T-helper 17 cell (primary cell): ENCODE data around the gene ENPEP. TPM values are rescaled to one million over a fixed set of nuclear protein-coding genes. Genes with fewer than 3 reads are reported as not detected.

Source experiments
- ATAC-seq: fragments of 150-1000 bp; cut with Tn5 transposase; 2 replicates; pipeline ENCODE4 v1.10.0; 2021; ENCODE audit warnings: mild to moderate bottlenecking, moderate library complexity
- DNase-seq, 3 donors: peaks; one replicate each; pipeline versions ENCODE4 v3.0.0 to v3.0.0-alpha.2; 2020 to 2021
- H3K9me3 ChIP-seq: one replicate; pipeline ENCODE4 v1.7.0; 2013; ENCODE audit warnings: low read length, mild to moderate bottlenecking; ENCODE audit not compliant: control insufficient read depth, poor library complexity, severe bottlenecking
- H3K27ac Mint-ChIP-seq: one replicate; pipeline ENCODE4 v1.8.0; 2022; ENCODE audit warnings: mild to moderate bottlenecking, moderate library complexity, mixed read lengths
- H3K27me3 Mint-ChIP-seq: one replicate; pipeline ENCODE4 v1.8.0; 2022; ENCODE audit warnings: mixed read lengths
- H3K36me3 Mint-ChIP-seq: one replicate; pipeline ENCODE4 v1.8.0; 2022; ENCODE audit warnings: low read depth, mixed read lengths
- H3K4me1 Mint-ChIP-seq: one replicate; pipeline ENCODE4 v1.8.0; 2022; ENCODE audit warnings: mild to moderate bottlenecking, mixed read lengths
- H3K4me3 Mint-ChIP-seq: one replicate; pipeline ENCODE4 v1.8.0; 2022; ENCODE audit warnings: mild to moderate bottlenecking, moderate library complexity, mixed read lengths
- total RNA-seq, 4 donors: library from RNA in 2 of 4; stranded (reverse) in 2 of 4; gene quantifications; one replicate each; pipeline ENCODE4 v1.2.3 and lab custom pipeline; 2022 to 2026

The ENPEP gene
- total RNA-seq, 2 donors from 2014 or later: not detected

- Mint-ChIP-seq H3K4me3 (peak overlapping the region; percentile 45), H3K4me1 (peaks cover 9% of the 10 kb centered on the region), H3K27me3 (peaks cover 8% of the 10 kb centered on the region), H3K36me3 (no peaks in the 10 kb centered on the region), H3K27ac (no peak overlapping the region)
- DNase-seq (no peak), ATAC-seq (peak; percentile 38)
- no peaks in the 10 kb centered on the region for H3K9me3 ChIP-seq
These were observed 39.0 kb downstream of the ENPEP start for GRCh38 chr4:110514889-110515479.

DNA sequence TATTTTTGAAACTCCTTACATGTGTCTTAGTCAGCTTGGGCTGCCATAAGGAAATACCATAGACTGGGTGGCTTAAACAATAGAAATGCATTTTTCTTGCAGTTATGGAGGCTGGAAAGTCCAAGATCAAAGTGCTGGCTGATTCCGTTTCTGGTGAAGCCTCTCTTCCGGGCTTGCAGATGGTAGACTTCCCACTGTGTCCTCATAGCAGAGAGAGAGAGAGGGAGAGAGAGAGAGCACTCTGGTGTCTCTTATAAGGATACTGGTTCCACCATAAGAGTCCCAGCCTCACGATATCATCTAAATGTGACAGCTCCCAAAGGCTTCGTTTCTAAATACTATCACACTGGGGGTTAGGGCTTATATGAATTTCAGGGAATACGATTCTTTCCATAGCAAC lies 39.7 kb downstream of the ENPEP start:
- no peaks in the 10 kb centered on the region for H3K9me3 ChIP-seq
- peak overlapping the region; percentile 97 for H3K4me3 Mint-ChIP-seq
- no peaks in the 10 kb centered on the region for H3K36me3 Mint-ChIP-seq
- peaks cover 15% of the 10 kb centered on the region for H3K27me3 Mint-ChIP-seq
- peaks cover 9% of the 10 kb centered on the region for H3K4me1 Mint-ChIP-seq
- peak overlapping the region; percentile 74 for H3K27ac Mint-ChIP-seq
- ATAC-seq: peak; percentile 19
- DNase-seq: no peak

DNA sequence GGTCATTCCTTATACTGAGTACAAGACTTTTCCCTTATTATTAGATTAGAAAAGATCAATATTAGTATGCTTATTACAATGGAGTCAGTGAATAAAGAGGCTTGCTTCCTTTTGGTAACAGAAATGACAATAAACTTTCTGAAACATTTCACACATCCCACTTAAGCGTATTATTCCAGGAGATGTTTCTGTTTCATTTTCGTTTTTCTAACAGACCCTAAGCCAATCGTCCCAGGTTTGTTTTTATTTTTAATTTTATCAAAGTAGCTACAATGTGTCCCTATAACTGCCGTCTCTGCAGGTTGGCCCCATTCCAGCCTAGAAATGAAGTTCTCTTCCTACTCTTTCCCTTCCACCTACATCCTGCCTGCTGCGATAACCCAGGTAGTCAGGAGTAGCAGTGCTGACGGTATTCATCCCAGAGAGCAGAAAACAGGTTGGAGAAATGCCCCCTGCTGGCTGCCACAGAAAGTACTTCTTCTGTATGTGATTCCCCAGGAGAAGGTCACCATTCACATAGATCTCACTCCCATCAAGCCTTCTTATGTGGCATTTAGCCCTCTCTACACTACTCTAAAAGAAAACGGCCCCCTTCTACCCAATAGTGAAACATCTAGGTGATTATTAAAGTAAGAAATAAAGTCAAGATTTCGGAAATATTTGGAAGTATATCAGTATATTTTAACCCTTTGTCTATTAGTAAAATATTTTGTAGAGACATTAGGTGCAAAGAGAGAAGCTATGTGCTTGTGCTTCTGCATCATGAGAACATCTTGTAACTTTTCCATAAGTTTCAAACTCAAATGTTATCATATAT lies 40.4 kb downstream of the ENPEP start:
- ATAC-seq (peak; percentile 94), DNase-seq (peak; percentile 34 to 60 (median 50))
- no peaks in the 10 kb centered on the region for H3K36me3 Mint-ChIP-seq
- peaks cover 17% of the 10 kb centered on the region for H3K27me3 Mint-ChIP-seq
- peak overlapping the region; percentile 74 for H3K27ac Mint-ChIP-seq
- peaks cover 9% of the 10 kb centered on the region for H3K4me1 Mint-ChIP-seq
- H3K4me3 Mint-ChIP-seq: peak overlapping the region; percentile 97
- H3K9me3 ChIP-seq: no peaks in the 10 kb centered on the region

GRCh38 chr4:110518889-110519490 lies 43.0 kb downstream of the ENPEP start:
- peaks cover 9% of the 10 kb centered on the region for H3K4me1 Mint-ChIP-seq
- no peaks in the 10 kb centered on the region for H3K9me3 ChIP-seq
- no peak overlapping the region for H3K4me3 Mint-ChIP-seq
- ATAC-seq (no peak), DNase-seq (no peak)
- no peak overlapping the region for H3K27ac Mint-ChIP-seq
- H3K27me3 Mint-ChIP-seq: peaks cover 31% of the 10 kb centered on the region
- H3K36me3 Mint-ChIP-seq: no peaks in the 10 kb centered on the region

DNA sequence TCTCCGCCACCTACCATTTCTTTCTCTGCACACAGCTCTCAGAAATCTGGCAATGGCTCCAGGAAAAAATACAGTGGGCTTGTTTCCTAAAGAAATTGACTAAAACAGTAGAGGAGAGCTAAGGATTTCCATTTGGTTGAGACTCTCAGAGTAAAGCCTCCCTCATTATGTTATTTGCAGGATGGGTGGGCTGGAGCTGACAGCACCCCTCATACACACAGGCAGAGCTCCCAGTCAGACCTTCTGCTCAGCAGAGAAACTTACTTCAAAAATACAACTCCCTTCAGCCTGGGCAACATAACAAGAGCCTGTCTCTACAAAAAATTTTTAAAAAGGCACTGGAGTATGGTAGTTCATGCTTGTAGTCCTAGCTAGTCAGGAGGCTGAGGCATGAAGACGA lies 44.9 kb downstream of the ENPEP start:
- no peak overlapping the region for H3K27ac Mint-ChIP-seq
- H3K9me3 ChIP-seq: no peaks in the 10 kb centered on the region
- H3K27me3 Mint-ChIP-seq: peaks cover 31% of the 10 kb centered on the region
- peaks cover 4% of the 10 kb centered on the region for H3K4me1 Mint-ChIP-seq
- no peak overlapping the region for H3K4me3 Mint-ChIP-seq
- no peaks in the 10 kb centered on the region for H3K36me3 Mint-ChIP-seq
- ATAC-seq: no peak
- no peak for DNase-seq

DNA sequence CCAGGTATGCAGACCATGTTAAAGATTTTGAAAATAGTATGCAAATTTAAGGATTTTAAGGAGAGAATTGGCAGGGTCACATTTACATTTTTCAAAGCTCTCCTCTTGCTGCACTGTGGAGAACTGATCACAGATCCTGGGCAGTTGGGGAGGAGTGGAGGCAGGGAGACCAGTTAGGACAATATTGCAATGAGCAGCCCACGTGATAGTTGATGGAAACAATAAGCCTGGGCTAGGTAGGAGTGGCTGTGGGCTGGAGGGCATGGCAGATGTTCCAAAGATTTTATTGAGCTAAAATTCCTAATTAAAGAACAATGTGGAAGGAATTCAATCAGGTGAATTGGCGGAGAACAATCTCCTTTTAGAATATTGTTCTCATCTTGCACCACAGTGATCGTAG lies 50.6 kb downstream of the ENPEP start:
- DNase-seq (no peak), ATAC-seq (no peak)
- Mint-ChIP-seq H3K27ac (no peak overlapping the region), H3K36me3 (no peaks in the 10 kb centered on the region), H3K4me1 (peaks cover 9% of the 10 kb centered on the region), H3K27me3 (peaks cover 21% of the 10 kb centered on the region), H3K4me3 (no peak overlapping the region)
- H3K9me3 ChIP-seq: no peaks in the 10 kb centered on the region

DNA sequence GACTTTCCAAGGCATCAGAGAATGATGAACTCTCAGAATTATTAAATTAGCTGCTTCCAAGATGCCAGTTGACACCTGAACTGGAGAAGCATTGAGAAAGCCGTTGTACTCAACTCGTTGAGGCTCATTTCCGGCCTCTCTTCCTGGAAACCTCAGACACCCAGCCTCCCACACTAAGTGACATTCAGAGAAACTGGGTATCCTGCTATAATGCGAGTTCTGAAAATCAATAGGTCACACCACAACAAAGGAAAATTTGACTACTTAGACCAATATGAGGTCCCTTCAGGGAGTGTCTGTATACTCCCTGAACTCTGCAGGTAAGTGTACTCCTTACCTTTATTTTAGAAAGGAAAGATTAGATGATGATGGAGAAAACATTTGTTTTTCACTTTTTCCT lies 51.2 kb downstream of the ENPEP start:
- peak; percentile 33 for ATAC-seq
- peak overlapping the region; percentile 21 for H3K4me3 Mint-ChIP-seq
- peaks cover 9% of the 10 kb centered on the region for H3K4me1 Mint-ChIP-seq
- peaks cover 18% of the 10 kb centered on the region for H3K27me3 Mint-ChIP-seq
- no peaks in the 10 kb centered on the region for H3K9me3 ChIP-seq
- peaks cover under 1% of the 10 kb centered on the region for H3K36me3 Mint-ChIP-seq
- no peak for DNase-seq
- no peak overlapping the region for H3K27ac Mint-ChIP-seq

DNA sequence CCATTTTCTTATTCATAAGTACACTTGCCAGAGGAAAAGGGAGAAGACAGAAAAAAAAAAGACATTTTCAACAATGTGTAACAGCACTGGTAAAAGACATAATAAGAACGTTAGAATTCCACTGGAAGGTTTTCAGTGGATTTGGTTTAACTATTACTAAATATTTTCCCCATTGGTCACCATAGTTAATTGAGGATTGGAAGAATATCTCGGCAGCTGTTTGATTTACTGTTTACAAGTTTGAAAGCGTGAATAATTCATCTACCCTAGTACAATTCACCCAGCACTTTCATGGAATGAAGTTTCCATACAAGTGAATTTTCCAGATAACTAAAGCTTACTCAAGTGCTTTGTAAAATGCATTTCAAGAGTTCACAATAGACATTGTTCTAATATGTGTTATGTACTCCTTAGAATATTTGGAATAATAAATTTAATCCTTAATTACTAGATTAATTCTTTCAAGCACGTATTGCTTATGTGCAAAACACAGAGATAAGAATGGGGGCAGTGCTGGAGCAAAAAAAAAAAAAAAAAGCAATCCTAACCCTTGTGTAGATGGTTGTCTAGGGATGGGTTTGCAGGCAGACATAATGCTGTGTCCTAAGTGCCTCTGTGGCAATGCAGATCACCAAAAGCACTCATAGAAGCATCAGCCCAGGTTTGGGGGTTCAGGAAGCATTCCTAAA lies 57.1 kb downstream of the ENPEP start:
- Mint-ChIP-seq H3K27ac (no peak overlapping the region), H3K27me3 (peaks cover 14% of the 10 kb centered on the region), H3K4me1 (no peaks in the 10 kb centered on the region), H3K4me3 (no peak overlapping the region), H3K36me3 (peaks cover 2% of the 10 kb centered on the region)
- H3K9me3 ChIP-seq: no peaks in the 10 kb centered on the region
- ATAC-seq (no peak), DNase-seq (no peak)

DNA sequence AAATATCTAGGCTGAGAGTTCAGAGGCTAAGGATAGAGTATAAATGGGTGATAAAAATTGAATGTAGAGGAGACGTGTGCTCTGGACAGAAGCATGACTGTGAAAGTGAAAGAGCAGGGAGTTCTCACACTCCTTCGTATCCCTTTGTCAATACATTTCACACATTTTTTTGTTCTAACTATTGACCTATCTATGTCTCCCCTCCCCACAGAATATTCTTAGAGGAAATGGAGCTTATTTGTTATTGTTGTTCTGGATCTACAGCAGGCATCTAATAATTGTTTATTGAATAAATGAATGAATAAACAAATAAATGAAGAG lies 57.6 kb downstream of the ENPEP start:
- Mint-ChIP-seq H3K36me3 (peaks cover 2% of the 10 kb centered on the region), H3K27me3 (peaks cover 14% of the 10 kb centered on the region), H3K27ac (no peak overlapping the region), H3K4me3 (no peak overlapping the region), H3K4me1 (no peaks in the 10 kb centered on the region)
- DNase-seq: no peak
- no peaks in the 10 kb centered on the region for H3K9me3 ChIP-seq
- no peak for ATAC-seq

DNA sequence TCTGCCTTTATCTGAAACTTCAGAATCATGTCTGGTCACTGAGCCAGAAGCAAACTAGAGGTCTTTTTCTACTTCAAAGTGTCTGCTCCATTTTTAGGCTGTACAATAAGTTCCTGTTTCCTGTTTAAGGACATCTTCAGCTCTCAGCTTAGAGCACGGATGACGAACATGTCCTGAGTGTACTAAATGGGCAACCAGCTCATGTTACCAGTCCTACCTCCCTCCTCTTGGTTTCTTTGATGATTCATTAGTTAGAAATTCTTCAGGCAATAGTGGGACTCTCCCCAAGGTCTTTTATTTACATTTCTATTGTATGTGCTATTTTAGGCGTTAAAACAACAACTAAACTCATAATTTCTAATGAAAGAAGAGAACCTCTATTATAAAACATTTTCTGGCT lies 58.0 kb downstream of the ENPEP start:
- Mint-ChIP-seq H3K27me3 (peaks cover 13% of the 10 kb centered on the region), H3K27ac (no peak overlapping the region), H3K4me1 (no peaks in the 10 kb centered on the region), H3K36me3 (peaks cover 2% of the 10 kb centered on the region), H3K4me3 (no peak overlapping the region)
- no peak for DNase-seq
- no peaks in the 10 kb centered on the region for H3K9me3 ChIP-seq
- no peak for ATAC-seq

- Mint-ChIP-seq H3K27ac (no peak overlapping the region), H3K4me3 (no peak overlapping the region), H3K27me3 (peaks cover 27% of the 10 kb centered on the region), H3K4me1 (no peaks in the 10 kb centered on the region), H3K36me3 (no peaks in the 10 kb centered on the region)
- no peaks in the 10 kb centered on the region for H3K9me3 ChIP-seq
- no peak for DNase-seq
- no peak for ATAC-seq
These were observed 64.6 kb downstream of the ENPEP start for GRCh38 chr4:110540581-110540980.

GRCh38 chr4:110540982-110541451 lies 65.1 kb downstream of the ENPEP start:
- H3K27me3 Mint-ChIP-seq: peaks cover 30% of the 10 kb centered on the region
- no peaks in the 10 kb centered on the region for H3K4me1 Mint-ChIP-seq
- H3K4me3 Mint-ChIP-seq: no peak overlapping the region
- H3K9me3 ChIP-seq: no peaks in the 10 kb centered on the region
- H3K27ac Mint-ChIP-seq: no peak overlapping the region
- no peak for ATAC-seq
- H3K36me3 Mint-ChIP-seq: no peaks in the 10 kb centered on the region
- no peak for DNase-seq

DNA sequence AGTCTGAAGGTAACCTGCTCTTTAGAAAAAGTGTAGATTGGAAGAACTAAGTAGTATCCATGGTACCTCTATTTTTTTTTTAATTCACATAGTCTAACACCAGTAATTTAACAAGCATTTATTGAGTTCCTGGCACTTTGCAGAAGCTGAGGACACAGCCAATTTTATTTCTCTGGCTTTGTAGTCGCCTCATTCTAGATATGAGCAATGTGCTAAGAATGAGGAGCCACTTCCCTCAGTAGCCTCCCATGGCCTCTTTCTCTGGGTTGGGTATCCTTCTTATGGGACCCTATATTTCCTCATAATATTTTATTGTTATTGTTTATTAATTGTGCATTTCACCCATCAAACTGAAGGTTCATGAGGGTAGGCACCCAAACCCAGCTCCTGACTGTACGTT lies 67.6 kb downstream of the ENPEP start:
- Mint-ChIP-seq H3K4me1 (no peaks in the 10 kb centered on the region), H3K4me3 (no peak overlapping the region), H3K27me3 (peaks cover 25% of the 10 kb centered on the region), H3K36me3 (no peaks in the 10 kb centered on the region), H3K27ac (no peak overlapping the region)
- ATAC-seq (no peak), DNase-seq (no peak)
- H3K9me3 ChIP-seq: no peaks in the 10 kb centered on the region
